ENCODE measurements around the gene CRIP3. TPM values are rescaled to one million over a fixed set of nuclear protein-coding genes. Genes with fewer than 3 reads are reported as not detected.

Gene CRIP3
- total and polyA plus RNA-seq, 2 of the 13 experiments (the other 11 are each of a cell fraction or from before 2014, with no cell fraction given) = 6.3 to 9.3 TPM

- TF ChIP-seq PLSCR1 (CRISPR knock-in tag; IDR thresholded peaks at IDR 0.05; ENCODE audit: borderline replicate concordance) (no peak), ARHGAP35 (CRISPR knock-in tag; IDR thresholded peaks at IDR 0.05; ENCODE audit: borderline replicate concordance) (0 out of 2 replicates have a peak, but pooled peaks have one; percentile 56), STAG1 (CRISPR knock-in tag; IDR thresholded peaks at IDR 0.05) (no peak)
These were observed 16.3 kb downstream of the CRIP3 start (continued) for GRCh38 chr6:43292341-43292740.

GRCh38 chr6:43291708-43292107 lies 16.9 kb downstream of the CRIP3 start:
- Histone ChIP-seq H3K27me3 (ENCODE audit: control insufficient read depth in 1 of 2, insufficient read depth in 2 of 2, low read length in 2 of 2) (no peaks in the 10 kb centered on the region), H2AFZ (ENCODE audit: low read length) (no peak overlapping the region), H4K20me1 (ENCODE audit: insufficient read depth, low read length) (no peaks in the 10 kb centered on the region), H3K4me2 (ENCODE audit: low read depth, low read length) (peak overlapping the region; percentile 30; the same call in 1 of the 2 replicates), H3K9ac (ENCODE audit: insufficient read depth, low read depth, low read length) (peak overlapping the region; percentile 74), H3K4me1 (ENCODE audit: insufficient read depth, low read length) (peaks cover 96% of the 10 kb centered on the region), H3K4me3 (replicated peaks in 1 of 3; ENCODE audit: insufficient read depth in 1 of 3, low read depth in 2 of 3, low read length in 3 of 3) (no peak overlapping the region; a peak in 1 of 6 replicates), H3K9me3 (ENCODE audit: low read length) (no peaks in the 10 kb centered on the region), H3K27ac (ENCODE audit: extremely low read length, insufficient read depth, low read length) (peak overlapping the region; percentile 96), H3K36me3 (replicated peaks in 1 of 2; ENCODE audit: control insufficient read depth in 1 of 2, insufficient read depth in 2 of 2, low read length in 2 of 2) (no peaks in the 10 kb centered on the region), H3K79me2 (ENCODE audit: insufficient read depth, low read length) (no peaks in the 10 kb centered on the region)
- peak; percentile 32 for FAIRE-seq
- ChIA-PET POLR2A (interaction anchor here (1.2 to 8.3 kb wide), 4 partner anchors 8 to 63 kb away, joined by 3 to 314 read pairs (median 8); partner anchors contain the start of gene DNPH1), CTCF (ENCODE audit: low intra/inter-chr PET ratio, low total read pairs) (no interaction called here)
- WGBS (ENCODE audit: low lambda C conversion rate) = 83% methylated on average over 2 of the region's 2 CpGs
- no peak for DNase-seq (ENCODE audit: low spot score)
- in situ Hi-C loops (cut with HindIII; ENCODE audit: extremely low pct_ligation_motif_present, low pct_unique_long_range_greater_than_20kb) = no loop called here
- no peak for ATAC-seq
- intact Hi-C loops (cut with micrococcal nuclease; ENCODE audit: unreplicated experiment) = loop anchor here (2.0 kb wide), 3 partner anchors 21 to 37 kb away; no protein-coding TSS in a partner anchor
- no TSS peak for BruUV-seq (replicated peaks)
- TF ChIP-seq AHDC1 (CRISPR knock-in tag; IDR thresholded peaks at IDR 0.05; ENCODE audit: borderline replicate concordance) (no peak), FOXP1 (IDR thresholded peaks at IDR 0.05) (no peak), FOXP1 (CRISPR knock-in tag; IDR thresholded peaks at IDR 0.05) (peak; percentile 34; the same call in 1 of the 2 replicates), ZNF605 (CRISPR knock-in tag; IDR thresholded peaks at IDR 0.05) (no peak), HOXA9 (CRISPR knock-in tag; IDR thresholded peaks at IDR 0.05; ENCODE audit: borderline replicate concordance) (no peak), FOXA3 (CRISPR knock-in tag; IDR thresholded peaks at IDR 0.05) (0 out of 2 replicates have a peak, but pooled peaks have one; percentile 7), ZNF709 (CRISPR knock-in tag; IDR thresholded peaks at IDR 0.05) (peak; percentile 90; the same call in 1 of the 2 replicates), ZBTB38 (CRISPR knock-in tag; IDR thresholded peaks at IDR 0.05) (no peak), ZNF746 (CRISPR knock-in tag; IDR thresholded peaks at IDR 0.05) (no peak), ZNF253 (CRISPR knock-in tag; IDR thresholded peaks at IDR 0.05; ENCODE audit: borderline replicate concordance) (no peak), TOPORS (CRISPR knock-in tag; IDR thresholded peaks at IDR 0.05) (no peak), ZNF510 (CRISPR knock-in tag; IDR thresholded peaks at IDR 0.05; ENCODE audit: low read depth) (0 out of 2 replicates have a peak, but pooled peaks have one; percentile 28), HOMEZ (CRISPR knock-in tag; IDR thresholded peaks at IDR 0.05; ENCODE audit: low read depth) (no peak), SALL2 (CRISPR knock-in tag; IDR thresholded peaks at IDR 0.05) (no peak)
